K562 (cell line): ENCODE measurements around the gene AHI1. TPM values are rescaled to one million over a fixed set of nuclear protein-coding genes. Genes with fewer than 3 reads are reported as not detected.

Experiments used
- ARID2 ChIP-seq: fragments of 450-650 bp; IDR thresholded peaks from 2 replicates; pipeline ENCODE4 v1.6.1; 2017; ENCODE audit warnings: antibody characterized with exemption, mild to moderate bottlenecking
- CHD4 ChIP-seq: fragments of 200-600 bp; sonication (generic); IDR thresholded peaks from 3 replicates; pipeline ENCODE4 v1.6.1; 2012; ENCODE audit warnings: low read depth, mild to moderate bottlenecking, mixed read lengths, low read length, inconsistent platforms; ENCODE audit not compliant: insufficient read depth, insufficient replicate concordance, poor library complexity, severe bottlenecking
- FOXA3 ChIP-seq, 2 experiments: fragments of 450-650 bp in 1 of 2; sonication (generic) in 1 of 2; formaldehyde crosslinking; IDR thresholded peaks in 1 of 2; conservative IDR thresholded peaks in 1 of 2; 2 replicates each; pipeline versions ENCODE4 v1.4.0 to v1.8.0; 2020 to 2022; ENCODE audit warnings: mild to moderate bottlenecking in 2 of 2, missing genetic modification reagents in 1 of 2
- HDAC2 ChIP-seq: fragments of 450-650 bp; IDR thresholded peaks from 2 replicates; pipeline ENCODE4 v1.6.1; 2016; ENCODE audit warnings: mild to moderate bottlenecking
- KHSRP ChIP-seq: fragments of 450-650 bp; IDR thresholded peaks from 2 replicates; pipeline ENCODE4 v1.6.1; 2017
- NCOR1 ChIP-seq: fragments of 450-650 bp; IDR thresholded peaks from 2 replicates; pipeline ENCODE4 v1.6.1; 2016; ENCODE audit warnings: mild to moderate bottlenecking, moderate library complexity
- RBM17 ChIP-seq: fragments of 200-400 bp; formaldehyde crosslinking; IDR thresholded peaks from 2 replicates; pipeline ENCODE4 v1.6.1; 2017; ENCODE audit warnings: low read depth, mild to moderate bottlenecking, low read length, borderline replicate concordance
- SMAD1 ChIP-seq: fragments of 150-350 bp; IDR thresholded peaks from 2 replicates; pipeline ENCODE4 v1.6.1; 2014; ENCODE audit warnings: low read length, low read depth; ENCODE audit not compliant: partially characterized antibody
- SMARCC2 ChIP-seq: fragments of 450-650 bp; IDR thresholded peaks from 2 replicates; pipeline ENCODE4 v1.6.1; 2017; ENCODE audit warnings: antibody characterized with exemption, moderate library complexity, mild to moderate bottlenecking, low read depth
- SMARCE1 ChIP-seq: fragments of 450-650 bp; IDR thresholded peaks from 2 replicates; pipeline ENCODE4 v1.7.1; 2016; ENCODE audit warnings: mild to moderate bottlenecking
- ZNF124 ChIP-seq: sonication (generic); formaldehyde crosslinking; IDR thresholded peaks from 2 replicates; pipeline ENCODE4 v1.8.1; 2022; ENCODE audit warnings: missing genetic modification reagents
- ZNF445 ChIP-seq: fragments of 250-450 bp; sonication (Bioruptor Pico); IDR thresholded peaks from 2 replicates; pipeline ENCODE4 v1.4.0; 2020; ENCODE audit warnings: low read depth, mild to moderate bottlenecking, moderate library complexity
- ZNF830 ChIP-seq: fragments of 250-450 bp; sonication (Bioruptor Pico); IDR thresholded peaks from 2 replicates; pipeline ENCODE4 v1.5.0; 2021; ENCODE audit warnings: mild to moderate bottlenecking
- polyA plus RNA-seq, 8 experiments: library from polyadenylated mRNA; depleted of rRNA in 4 of 8; stranded (reverse) in 5 of 8; unstranded in 3 of 8; fragments of >200 nt; fragmentation: Nextera tagmentation in 2 of 8; fragmentation: Illumina TruSeq in 1 of 8; extraction: Ambion mirVana in 2 of 8; extraction: Trizol in 1 of 8; gene quantifications; 2 replicates each; pipeline versions ENCODE4 v1.2.1 to v1.2.3, GENCODE V29; 2011 to 2014; ENCODE audit warnings: inconsistent platforms in 1 of 8, missing spikeins in 1 of 8
- total RNA-seq, 7 experiments: library from RNA; depleted of rRNA in 6 of 7; stranded (reverse); fragments of >200 nt in 6 of 7; fragmentation: Illumina TruSeq in 2 of 7; extraction: Trizol in 2 of 7; gene quantifications; 2 replicates each; pipeline versions ENCODE4 v1.2.1 to v1.2.3, GENCODE V29; 2011 to 2021; ENCODE audit warnings: low replicate concordance in 1 of 7
- TF ChIP-seq, protein P1 (sequence below), 2 experiments: fragments of 450-650 bp in 1 of 2; sonication (generic) in 1 of 2; formaldehyde crosslinking in 1 of 2; IDR thresholded peaks; 2 replicates each; pipeline versions ENCODE4 v1.7.1 to v1.9.0; 2016 to 2022; ENCODE audit warnings: inconsistent platforms in 1 of 2, mild to moderate bottlenecking in 1 of 2, missing genetic modification reagents in 1 of 2
- TF ChIP-seq, protein P2 (sequence below): fragments of 450-650 bp; formaldehyde crosslinking; IDR thresholded peaks from 2 replicates; pipeline ENCODE4 v1.4.0; 2020; ENCODE audit warnings: mild to moderate bottlenecking, moderate library complexity

Gene AHI1
- total and polyA plus RNA-seq, 9 of the 15 experiments (the other 6 are each of a cell fraction or from before 2014, with no cell fraction given), result 24.7 to 54.9 (median 32.2) TPM

- TF ChIP-seq CHD4 (no peak), NCOR1 (no peak), ZNF124 (CRISPR knock-in tag) (no peak), HDAC2 (peak; percentile 26; the same call in 1 of the 2 replicates), SMARCE1 (peak; percentile 56; the same call in 1 of the 2 replicates), KHSRP (no peak), FOXA3 (CRISPR knock-in tag; conservative IDR thresholded peaks at IDR 0.05 in 1 of 2, IDR thresholded peaks at IDR 0.05 in 1 of 2) (0 out of 4 replicates have a peak, but pooled peaks of 1 of the 2 experiments have one; percentile 15), SMAD1 (no peak), ZNF830 (0 out of 2 replicates have a peak, but pooled peaks have one; percentile 55), RBM17 (no peak), SMARCC2 (peak; percentile 41; the same call in 1 of the 2 replicates), ARID2 (0 out of 2 replicates have a peak, but pooled peaks have one; percentile 3), ZNF445 (CRISPR knock-in tag) (0 out of 2 replicates have a peak, but pooled peaks have one; percentile 42)
- TF ChIP-seq, protein P1, sequence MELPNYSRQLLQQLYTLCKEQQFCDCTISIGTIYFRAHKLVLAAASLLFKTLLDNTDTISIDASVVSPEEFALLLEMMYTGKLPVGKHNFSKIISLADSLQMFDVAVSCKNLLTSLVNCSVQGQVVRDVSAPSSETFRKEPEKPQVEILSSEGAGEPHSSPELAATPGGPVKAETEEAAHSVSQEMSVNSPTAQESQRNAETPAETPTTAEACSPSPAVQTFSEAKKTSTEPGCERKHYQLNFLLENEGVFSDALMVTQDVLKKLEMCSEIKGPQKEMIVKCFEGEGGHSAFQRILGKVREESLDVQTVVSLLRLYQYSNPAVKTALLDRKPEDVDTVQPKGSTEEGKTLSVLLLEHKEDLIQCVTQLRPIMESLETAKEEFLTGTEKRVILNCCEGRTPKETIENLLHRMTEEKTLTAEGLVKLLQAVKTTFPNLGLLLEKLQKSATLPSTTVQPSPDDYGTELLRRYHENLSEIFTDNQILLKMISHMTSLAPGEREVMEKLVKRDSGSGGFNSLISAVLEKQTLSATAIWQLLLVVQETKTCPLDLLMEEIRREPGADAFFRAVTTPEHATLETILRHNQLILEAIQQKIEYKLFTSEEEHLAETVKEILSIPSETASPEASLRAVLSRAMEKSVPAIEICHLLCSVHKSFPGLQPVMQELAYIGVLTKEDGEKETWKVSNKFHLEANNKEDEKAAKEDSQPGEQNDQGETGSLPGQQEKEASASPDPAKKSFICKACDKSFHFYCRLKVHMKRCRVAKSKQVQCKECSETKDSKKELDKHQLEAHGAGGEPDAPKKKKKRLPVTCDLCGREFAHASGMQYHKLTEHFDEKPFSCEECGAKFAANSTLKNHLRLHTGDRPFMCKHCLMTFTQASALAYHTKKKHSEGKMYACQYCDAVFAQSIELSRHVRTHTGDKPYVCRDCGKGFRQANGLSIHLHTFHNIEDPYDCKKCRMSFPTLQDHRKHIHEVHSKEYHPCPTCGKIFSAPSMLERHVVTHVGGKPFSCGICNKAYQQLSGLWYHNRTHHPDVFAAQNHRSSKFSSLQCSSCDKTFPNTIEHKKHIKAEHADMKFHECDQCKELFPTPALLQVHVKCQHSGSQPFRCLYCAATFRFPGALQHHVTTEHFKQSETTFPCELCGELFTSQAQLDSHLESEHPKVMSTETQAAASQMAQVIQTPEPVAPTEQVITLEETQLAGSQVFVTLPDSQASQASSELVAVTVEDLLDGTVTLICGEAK (IDR thresholded peaks at IDR 0.05), result peak; percentile 47; the same call in 1 of the 2 replicates
- TF ChIP-seq, protein P1 (CRISPR knock-in tag; IDR thresholded peaks at IDR 0.05), result no peak
- TF ChIP-seq, protein P2, sequence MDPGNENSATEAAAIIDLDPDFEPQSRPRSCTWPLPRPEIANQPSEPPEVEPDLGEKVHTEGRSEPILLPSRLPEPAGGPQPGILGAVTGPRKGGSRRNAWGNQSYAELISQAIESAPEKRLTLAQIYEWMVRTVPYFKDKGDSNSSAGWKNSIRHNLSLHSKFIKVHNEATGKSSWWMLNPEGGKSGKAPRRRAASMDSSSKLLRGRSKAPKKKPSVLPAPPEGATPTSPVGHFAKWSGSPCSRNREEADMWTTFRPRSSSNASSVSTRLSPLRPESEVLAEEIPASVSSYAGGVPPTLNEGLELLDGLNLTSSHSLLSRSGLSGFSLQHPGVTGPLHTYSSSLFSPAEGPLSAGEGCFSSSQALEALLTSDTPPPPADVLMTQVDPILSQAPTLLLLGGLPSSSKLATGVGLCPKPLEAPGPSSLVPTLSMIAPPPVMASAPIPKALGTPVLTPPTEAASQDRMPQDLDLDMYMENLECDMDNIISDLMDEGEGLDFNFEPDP (CRISPR knock-in tag), result no peak
Measured at GRCh38 chr6:135496800-135497411, 634 bp downstream of the AHI1 start (continued).
